Spinal cord (tissue), 10 donors: ENCODE measurements around the gene TNK2. TPM values are rescaled to one million over a fixed set of nuclear protein-coding genes. Genes with fewer than 3 reads are reported as not detected.
A peak's percentile ranks its signal among the peaks of the same experiment; 100 is the strongest.

Experiments
- DNase-seq, 6 donors: peaks; one replicate each; pipeline versions ENCODE4 v3.0.0 to v3.0.0-alpha.2; 2013 to 2015; ENCODE audit warnings: low spot score in 6 of 6, low read depth in 4 of 6
- H3K27ac ChIP-seq: one replicate; pipeline ENCODE4 v1.5.1; 2013; ENCODE audit warnings: low read depth, low read length, control low read depth
- H3K27me3 ChIP-seq: one replicate; pipeline ENCODE4 v1.6.1; 2013; ENCODE audit warnings: low read length; ENCODE audit not compliant: control insufficient read depth, insufficient read depth
- H3K36me3 ChIP-seq: one replicate; pipeline ENCODE4 v1.6.1; 2013; ENCODE audit warnings: low read length; ENCODE audit not compliant: control insufficient read depth, insufficient read depth
- H3K4me1 ChIP-seq: one replicate; pipeline ENCODE4 v1.6.1; 2013; ENCODE audit warnings: low read length; ENCODE audit not compliant: control insufficient read depth, insufficient read depth
- H3K4me3 ChIP-seq: one replicate; pipeline ENCODE4 v1.5.1; 2013; ENCODE audit warnings: low read depth, low read length, control low read depth
- H3K9me3 ChIP-seq: one replicate; pipeline ENCODE4 v1.6.1; 2013; ENCODE audit warnings: low read length; ENCODE audit not compliant: control insufficient read depth, insufficient read depth
- WGBS: methylation state at CpG from one replicate; pipeline ENCODE4 v1.1.5; 2013; ENCODE audit warnings: missing lambda C conversion rate; ENCODE audit not compliant: insufficient coverage; 5-methylcytosine and 5-hydroxymethylcytosine counted together
- polyA plus RNA-seq, 2 donors: library from polyadenylated mRNA; unstranded; fragments of 120-200 nt; gene quantifications; one replicate each; pipeline ENCODE4 v1.2.1, GENCODE V29; 2013; ENCODE audit not compliant: insufficient read length in 2 of 2
- total RNA-seq, 2 donors: library from RNA; depleted of rRNA in 1 of 2; stranded (reverse); fragments of 120-200 nt in 1 of 2; fragments of >200 nt in 1 of 2; gene quantifications; one replicate each; pipeline versions ENCODE4 v1.2.3 to v1.2.4, GENCODE V29; 2013 to 2014
- donor health status: healthy.

Gene TNK2
- total and polyA plus RNA-seq, 4 donors: 16.1 to 229 (median 128) TPM

GRCh38 chr3:195886181-195887141 lies 21.9 kb downstream of the TNK2 start:
- Histone ChIP-seq H3K4me1 (peaks cover 61% of the 10 kb centered on the region), H3K36me3 (peaks cover 77% of the 10 kb centered on the region), H3K9me3 (no peaks in the 10 kb centered on the region), H3K27me3 (no peaks in the 10 kb centered on the region), H3K4me3 (no peak overlapping the region), H3K27ac (peak overlapping the region; percentile 52)
- DNase-seq: peak in 1 of 6 donors; percentile 64
- WGBS: 60% methylated on average over 26 of the region's 34 CpGs

- WGBS: 85% methylated on average over 15 of the region's 25 CpGs
- peak overlapping the region; percentile 52 for H3K27ac ChIP-seq
These were observed 23.1 kb downstream of the TNK2 start for GRCh38 chr3:195885036-195885891.

GRCh38 chr3:195884691-195885035 lies 23.7 kb downstream of the TNK2 start:
- no peak for DNase-seq
- Histone ChIP-seq H3K4me1 (peaks cover 43% of the 10 kb centered on the region), H3K36me3 (peaks cover 80% of the 10 kb centered on the region), H3K4me3 (no peak overlapping the region), H3K9me3 (no peaks in the 10 kb centered on the region), H3K27ac (no peak overlapping the region), H3K27me3 (no peaks in the 10 kb centered on the region)
- 96% methylated on average over 10 of the region's 14 CpGs for WGBS

More at GRCh38 chr3:195885036-195885891, 23.1 kb downstream of the TNK2 start:
- H3K4me3 ChIP-seq: no peak overlapping the region
- no peaks in the 10 kb centered on the region for H3K9me3 ChIP-seq
- H3K4me1 ChIP-seq: peaks cover 49% of the 10 kb centered on the region
- no peaks in the 10 kb centered on the region for H3K27me3 ChIP-seq
- peaks cover 78% of the 10 kb centered on the region for H3K36me3 ChIP-seq
- no peak for DNase-seq

GRCh38 chr3:195883801-195884200 lies 24.6 kb downstream of the TNK2 start:
- H3K9me3 ChIP-seq: no peaks in the 10 kb centered on the region
- 71% methylated on average over 9 of the region's 12 CpGs for WGBS
- no peak for DNase-seq
- H3K4me3 ChIP-seq: no peak overlapping the region
- no peaks in the 10 kb centered on the region for H3K27me3 ChIP-seq
- H3K4me1 ChIP-seq: peaks cover 35% of the 10 kb centered on the region
- peaks cover 86% of the 10 kb centered on the region for H3K36me3 ChIP-seq
- no peak overlapping the region for H3K27ac ChIP-seq

- no peak overlapping the region for H3K4me3 ChIP-seq
- H3K27me3 ChIP-seq: no peaks in the 10 kb centered on the region
- H3K36me3 ChIP-seq: peaks cover 87% of the 10 kb centered on the region
- DNase-seq: no peak
- H3K27ac ChIP-seq: no peak overlapping the region
- WGBS: 92% methylated on average over 20 of the region's 21 CpGs
- no peaks in the 10 kb centered on the region for H3K9me3 ChIP-seq
- H3K4me1 ChIP-seq: peaks cover 29% of the 10 kb centered on the region
These were observed 25.2 kb downstream of the TNK2 start for GRCh38 chr3:195883160-195883559.

GRCh38 chr3:195882002-195882441 lies 26.3 kb downstream of the TNK2 start:
- H3K4me1 ChIP-seq: peaks cover 28% of the 10 kb centered on the region

GRCh38 chr3:195881276-195881988 lies 26.9 kb downstream of the TNK2 start:
- no peaks in the 10 kb centered on the region for H3K9me3 ChIP-seq
- H3K27ac ChIP-seq: no peak overlapping the region
- peaks cover 22% of the 10 kb centered on the region for H3K4me1 ChIP-seq
- H3K4me3 ChIP-seq: no peak overlapping the region
- 80% methylated on average over 3 of the region's 12 CpGs for WGBS
- peaks cover 91% of the 10 kb centered on the region for H3K36me3 ChIP-seq
- no peaks in the 10 kb centered on the region for H3K27me3 ChIP-seq
- no peak for DNase-seq

More at GRCh38 chr3:195882002-195882441, 26.3 kb downstream of the TNK2 start:
- Histone ChIP-seq H3K9me3 (no peaks in the 10 kb centered on the region), H3K27ac (no peak overlapping the region), H3K4me3 (no peak overlapping the region), H3K27me3 (no peaks in the 10 kb centered on the region), H3K36me3 (peaks cover 91% of the 10 kb centered on the region)
- 95% methylated on average over 19 of the region's 19 CpGs for WGBS
- no peak for DNase-seq

GRCh38 chr3:195880037-195880431 lies 28.3 kb downstream of the TNK2 start:
- WGBS: 81% methylated on average over 4 of the region's 4 CpGs
- no peak for DNase-seq
- Histone ChIP-seq H3K4me3 (no peak overlapping the region), H3K27ac (no peak overlapping the region), H3K9me3 (no peaks in the 10 kb centered on the region), H3K27me3 (no peaks in the 10 kb centered on the region), H3K4me1 (peaks cover 8% of the 10 kb centered on the region), H3K36me3 (peaks cover 90% of the 10 kb centered on the region)

GRCh38 chr3:195879416-195880036 lies 28.8 kb downstream of the TNK2 start:
- Histone ChIP-seq H3K27ac (no peak overlapping the region), H3K4me1 (peaks cover 3% of the 10 kb centered on the region), H3K36me3 (peaks cover 85% of the 10 kb centered on the region), H3K27me3 (no peaks in the 10 kb centered on the region), H3K4me3 (no peak overlapping the region), H3K9me3 (no peaks in the 10 kb centered on the region)
- DNase-seq: no peak
- WGBS: 66% methylated on average over 13 of the region's 16 CpGs
